K562 (cell line): Measurements from ENCODE around the gene TAF4. TPM values are rescaled to one million over a fixed set of nuclear protein-coding genes. Genes with fewer than 3 reads are reported as not detected.
A peak's percentile ranks its signal among the peaks of the same experiment; 100 is the strongest.

Source experiments
- CBX1 ChIP-seq: sonication (generic); IDR thresholded peaks from 2 replicates; pipeline ENCODE4 v1.6.1; 2016; ENCODE audit warnings: antibody characterized with exemption, low read depth, mild to moderate bottlenecking
- IFI16 ChIP-seq: fragments of 250-450 bp; sonication (Bioruptor Pico); IDR thresholded peaks from 2 replicates; pipeline ENCODE4 v2.1.2; 2022; ENCODE audit warnings: mild to moderate bottlenecking, inconsistent platforms
- KHSRP ChIP-seq: fragments of 450-650 bp; IDR thresholded peaks from 2 replicates; pipeline ENCODE4 v1.6.1; 2017
- KLF16 ChIP-seq: IDR thresholded peaks from 2 replicates; pipeline ENCODE4 v1.6.1; 2016; ENCODE audit warnings: antibody characterized with exemption
- MCM5 ChIP-seq: fragments of 450-650 bp; IDR thresholded peaks from 2 replicates; pipeline ENCODE4 v1.6.1; 2016; ENCODE audit warnings: low read depth
- PURB ChIP-seq: sonication (generic); formaldehyde crosslinking; IDR thresholded peaks from 2 replicates; pipeline ENCODE4 v1.9.0; 2021; ENCODE audit warnings: low read depth, mild to moderate bottlenecking, missing genetic modification reagents
- PYGO2 ChIP-seq: fragments of 450-650 bp; IDR thresholded peaks from 2 replicates; pipeline ENCODE4 v1.6.1; 2016; ENCODE audit warnings: mild to moderate bottlenecking, missing genetic modification characterization, moderate library complexity, missing compliant biosample characterization
- SMC3 ChIP-seq: conservative IDR thresholded peaks from 2 replicates; pipeline ENCODE4 v1.6.1; 2011; ENCODE audit warnings: low read depth, low read length, improper control_type of control experiment; ENCODE audit not compliant: insufficient read depth
- TBL1XR1 ChIP-seq, 2 experiments: IDR thresholded peaks; 2 replicates each; pipeline ENCODE4 v1.6.1; 2012; ENCODE audit warnings: improper control_type of control experiment in 2 of 2, low read length in 2 of 2, mild to moderate bottlenecking in 1 of 2
- TEAD2 ChIP-seq: fragments of 450-650 bp; IDR thresholded peaks from 2 replicates; pipeline ENCODE4 v1.6.1; 2016; ENCODE audit warnings: missing genetic modification characterization, control low read depth, missing compliant biosample characterization
- ZBED1 ChIP-seq: IDR thresholded peaks from 2 replicates; pipeline ENCODE4 v1.6.1; 2014
- ZC3H11A ChIP-seq: IDR thresholded peaks from 2 replicates; pipeline ENCODE4 v1.6.1; 2012; ENCODE audit warnings: low read depth, low read length, improper control_type of control experiment
- ZC3H4 ChIP-seq: sonication (generic); formaldehyde crosslinking; IDR thresholded peaks from 2 replicates; pipeline ENCODE4 v1.9.0; 2021; ENCODE audit warnings: missing genetic modification reagents, borderline replicate concordance
- ZFP30 ChIP-seq: fragments of 250-450 bp; sonication (Bioruptor Pico); IDR thresholded peaks from 2 replicates; pipeline ENCODE4 v1.8.0; 2022; ENCODE audit warnings: moderate library complexity, mild to moderate bottlenecking, inconsistent platforms, borderline replicate concordance
- ZNF311 ChIP-seq: fragments of 250-450 bp; sonication (Bioruptor Pico); IDR thresholded peaks from 2 replicates; pipeline ENCODE4 v1.4.0; 2020; ENCODE audit warnings: mild to moderate bottlenecking, moderate library complexity
- ZNF41 ChIP-seq: fragments of 250-450 bp; sonication (Bioruptor Pico); conservative IDR thresholded peaks from 2 replicates; pipeline ENCODE4 v1.4.0; 2020; ENCODE audit warnings: mild to moderate bottlenecking
- polyA plus RNA-seq, 8 experiments: library from polyadenylated mRNA; depleted of rRNA in 4 of 8; stranded (reverse) in 5 of 8; unstranded in 3 of 8; fragments of >200 nt; fragmentation: Nextera tagmentation in 2 of 8; fragmentation: Illumina TruSeq in 1 of 8; extraction: Ambion mirVana in 2 of 8; extraction: Trizol in 1 of 8; gene quantifications; 2 replicates each; pipeline versions ENCODE4 v1.2.1 to v1.2.3, GENCODE V29; 2011 to 2014; ENCODE audit warnings: inconsistent platforms in 1 of 8, missing spikeins in 1 of 8
- total RNA-seq, 7 experiments: library from RNA; depleted of rRNA in 6 of 7; stranded (reverse); fragments of >200 nt in 6 of 7; fragmentation: Illumina TruSeq in 2 of 7; extraction: Trizol in 2 of 7; gene quantifications; 2 replicates each; pipeline versions ENCODE4 v1.2.1 to v1.2.3, GENCODE V29; 2011 to 2021; ENCODE audit warnings: low replicate concordance in 1 of 7
- TF ChIP-seq, protein P1 (sequence below): sonication (generic); formaldehyde crosslinking; IDR thresholded peaks from 2 replicates; pipeline ENCODE4 v1.8.1; 2023; ENCODE audit warnings: mild to moderate bottlenecking, missing genetic modification reagents, moderate library complexity
- TF ChIP-seq, protein P2 (sequence below): sonication (generic); formaldehyde crosslinking; IDR thresholded peaks from 2 replicates; pipeline ENCODE4 v1.9.0; 2022; ENCODE audit warnings: mild to moderate bottlenecking, missing genetic modification reagents
- TF ChIP-seq, protein P3 (sequence below), 2 experiments: fragments of 450-650 bp; formaldehyde crosslinking in 1 of 2; IDR thresholded peaks; 2 replicates each; pipeline versions ENCODE4 v1.4.0 to v1.6.1; 2014 to 2020; ENCODE audit warnings: mild to moderate bottlenecking in 2 of 2, borderline replicate concordance in 1 of 2, low read depth in 1 of 2

Gene TAF4
- total and polyA plus RNA-seq, 9 of the 15 experiments (the other 6 are each of a cell fraction or from before 2014, with no cell fraction given), result 0.44 to 28.3 (median 5.6) TPM

DNA sequence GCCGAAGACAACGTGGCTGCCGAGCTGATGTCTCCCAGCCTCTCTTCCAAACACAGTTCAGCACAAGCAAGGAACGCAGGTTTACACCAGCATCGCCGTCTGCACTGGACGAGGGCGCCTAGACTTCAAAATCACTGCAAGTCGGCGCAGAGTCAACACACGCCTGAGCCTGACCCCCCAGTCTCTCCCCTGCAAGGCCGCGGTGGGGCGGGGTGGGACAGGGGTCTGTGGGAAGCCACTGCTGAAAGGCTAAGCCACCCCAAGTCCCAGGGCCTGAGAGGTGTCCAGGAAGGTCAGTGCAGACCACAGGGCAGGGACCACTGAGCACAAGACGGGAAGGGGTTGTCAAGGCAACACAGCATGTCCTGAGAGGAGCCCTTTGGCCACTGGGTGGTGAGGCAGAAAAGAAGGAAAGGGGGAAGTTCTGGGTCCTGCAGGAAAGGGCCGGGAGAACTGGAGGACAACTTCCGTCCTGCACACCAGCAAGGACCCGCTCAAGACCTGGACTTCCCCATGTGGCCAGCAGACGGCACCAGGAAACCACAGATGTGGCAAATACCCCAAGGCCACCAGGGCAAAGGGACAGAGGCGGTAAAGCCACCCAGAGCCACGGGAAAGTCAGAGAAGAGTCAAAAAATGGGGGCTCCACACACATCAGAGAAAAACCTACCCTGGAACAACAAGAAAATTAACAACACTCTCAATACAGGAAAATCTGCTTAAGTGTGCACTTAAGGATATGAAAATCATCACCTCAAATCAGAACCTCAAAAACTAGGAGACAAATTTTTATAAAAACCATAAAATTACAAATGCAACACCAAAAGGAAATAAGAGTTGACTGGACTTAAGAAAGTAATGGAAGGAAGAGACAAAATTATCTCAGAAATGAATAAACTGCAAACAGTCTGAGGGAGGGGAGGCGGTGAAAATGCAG lies 84.8 kb downstream of the TAF4 start (continued):
- TF ChIP-seq TEAD2 (no peak), MCM5 (no peak), ZNF41 (CRISPR knock-in tag) (no peak), ZC3H11A (no peak), ZNF311 (CRISPR knock-in tag) (no peak), PYGO2 (no peak), PURB (CRISPR knock-in tag) (no peak), KLF16 (peak; percentile 36; the same call in 1 of the 2 replicates), ZFP30 (CRISPR knock-in tag) (no peak), CBX1 (no peak), IFI16 (CRISPR knock-in tag) (no peak), ZC3H4 (CRISPR knock-in tag) (no peak), KHSRP (no peak), ZBED1 (no peak), TBL1XR1 (IDR thresholded peaks at IDR 0.05; ENCODE audit: low read length in 2 of 2) (0 out of 4 replicates have a peak, but pooled peaks of 1 of the 2 experiments have one; percentile 20), SMC3 (peak; percentile 86)
- TF ChIP-seq, protein P1, sequence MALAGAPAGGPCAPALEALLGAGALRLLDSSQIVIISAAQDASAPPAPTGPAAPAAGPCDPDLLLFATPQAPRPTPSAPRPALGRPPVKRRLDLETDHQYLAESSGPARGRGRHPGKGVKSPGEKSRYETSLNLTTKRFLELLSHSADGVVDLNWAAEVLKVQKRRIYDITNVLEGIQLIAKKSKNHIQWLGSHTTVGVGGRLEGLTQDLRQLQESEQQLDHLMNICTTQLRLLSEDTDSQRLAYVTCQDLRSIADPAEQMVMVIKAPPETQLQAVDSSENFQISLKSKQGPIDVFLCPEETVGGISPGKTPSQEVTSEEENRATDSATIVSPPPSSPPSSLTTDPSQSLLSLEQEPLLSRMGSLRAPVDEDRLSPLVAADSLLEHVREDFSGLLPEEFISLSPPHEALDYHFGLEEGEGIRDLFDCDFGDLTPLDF, result no peak
- TF ChIP-seq, protein P2, sequence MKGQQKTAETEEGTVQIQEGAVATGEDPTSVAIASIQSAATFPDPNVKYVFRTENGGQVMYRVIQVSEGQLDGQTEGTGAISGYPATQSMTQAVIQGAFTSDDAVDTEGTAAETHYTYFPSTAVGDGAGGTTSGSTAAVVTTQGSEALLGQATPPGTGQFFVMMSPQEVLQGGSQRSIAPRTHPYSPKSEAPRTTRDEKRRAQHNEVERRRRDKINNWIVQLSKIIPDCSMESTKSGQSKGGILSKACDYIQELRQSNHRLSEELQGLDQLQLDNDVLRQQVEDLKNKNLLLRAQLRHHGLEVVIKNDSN (CRISPR knock-in tag), result no peak
- TF ChIP-seq, protein P3, sequence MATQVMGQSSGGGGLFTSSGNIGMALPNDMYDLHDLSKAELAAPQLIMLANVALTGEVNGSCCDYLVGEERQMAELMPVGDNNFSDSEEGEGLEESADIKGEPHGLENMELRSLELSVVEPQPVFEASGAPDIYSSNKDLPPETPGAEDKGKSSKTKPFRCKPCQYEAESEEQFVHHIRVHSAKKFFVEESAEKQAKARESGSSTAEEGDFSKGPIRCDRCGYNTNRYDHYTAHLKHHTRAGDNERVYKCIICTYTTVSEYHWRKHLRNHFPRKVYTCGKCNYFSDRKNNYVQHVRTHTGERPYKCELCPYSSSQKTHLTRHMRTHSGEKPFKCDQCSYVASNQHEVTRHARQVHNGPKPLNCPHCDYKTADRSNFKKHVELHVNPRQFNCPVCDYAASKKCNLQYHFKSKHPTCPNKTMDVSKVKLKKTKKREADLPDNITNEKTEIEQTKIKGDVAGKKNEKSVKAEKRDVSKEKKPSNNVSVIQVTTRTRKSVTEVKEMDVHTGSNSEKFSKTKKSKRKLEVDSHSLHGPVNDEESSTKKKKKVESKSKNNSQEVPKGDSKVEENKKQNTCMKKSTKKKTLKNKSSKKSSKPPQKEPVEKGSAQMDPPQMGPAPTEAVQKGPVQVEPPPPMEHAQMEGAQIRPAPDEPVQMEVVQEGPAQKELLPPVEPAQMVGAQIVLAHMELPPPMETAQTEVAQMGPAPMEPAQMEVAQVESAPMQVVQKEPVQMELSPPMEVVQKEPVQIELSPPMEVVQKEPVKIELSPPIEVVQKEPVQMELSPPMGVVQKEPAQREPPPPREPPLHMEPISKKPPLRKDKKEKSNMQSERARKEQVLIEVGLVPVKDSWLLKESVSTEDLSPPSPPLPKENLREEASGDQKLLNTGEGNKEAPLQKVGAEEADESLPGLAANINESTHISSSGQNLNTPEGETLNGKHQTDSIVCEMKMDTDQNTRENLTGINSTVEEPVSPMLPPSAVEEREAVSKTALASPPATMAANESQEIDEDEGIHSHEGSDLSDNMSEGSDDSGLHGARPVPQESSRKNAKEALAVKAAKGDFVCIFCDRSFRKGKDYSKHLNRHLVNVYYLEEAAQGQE (IDR thresholded peaks at IDR 0.05; ENCODE audit: borderline replicate concordance), result peak; percentile 55; the same call in 1 of the 2 replicates
- TF ChIP-seq, protein P3 (CRISPR knock-in tag; IDR thresholded peaks at IDR 0.05; ENCODE audit: low read depth), result no peak
